ENCODE measurements around the gene DNAJC12. TPM values are rescaled to one million over a fixed set of nuclear protein-coding genes. Genes with fewer than 3 reads are reported as not detected.

Gene DNAJC12
- total RNA-seq, 1 experiment from 2014 or later = 2.2 TPM

DNA sequence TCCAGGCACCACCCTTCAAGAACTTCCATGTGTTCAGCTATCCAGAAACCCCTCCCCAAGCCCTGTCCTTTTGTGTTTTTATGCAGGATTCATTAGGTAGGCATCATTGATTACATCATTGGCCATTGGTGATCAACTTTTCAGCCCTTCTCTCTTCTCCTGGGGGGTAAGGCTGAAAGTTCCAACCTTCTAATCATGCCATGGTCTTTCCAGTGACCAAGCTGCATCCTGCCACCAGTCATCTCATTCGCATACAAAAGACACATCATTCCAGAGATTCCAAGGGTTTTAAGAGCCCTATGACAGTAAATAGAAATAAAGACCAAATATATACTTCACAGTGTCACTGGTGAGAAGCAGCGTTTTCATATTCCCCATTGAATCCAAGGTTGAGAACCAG, 48.2 kb downstream of the DNAJC12 start:
- no peaks in the 10 kb centered on the region for H3K27me3 Mint-ChIP-seq (ENCODE audit: insufficient read depth, unreplicated experiment)
- no peaks in the 10 kb centered on the region for H3K9me3 Mint-ChIP-seq (ENCODE audit: unreplicated experiment)
- no peak overlapping the region for H3K4me3 Mint-ChIP-seq (ENCODE audit: unreplicated experiment)
- ChIA-PET CTCF (no interaction called here), POLR2A (no interaction called here)
- Histone ChIP-seq H3K36me3 (ENCODE audit: control insufficient read depth, insufficient read depth, low read length) (no peaks in the 10 kb centered on the region), H3K4me3 (ENCODE audit: low read depth, low read length) (no peak overlapping the region), H3K4me1 (no peaks in the 10 kb centered on the region), H3K9me3 (no peaks in the 10 kb centered on the region), H3K27me3 (replicated peaks; ENCODE audit: control insufficient read depth, insufficient read depth, low read length) (no peaks in the 10 kb centered on the region)
- H3K27ac Mint-ChIP-seq (ENCODE audit: unreplicated experiment) = no peak overlapping the region
- no TSS peak for BruUV-seq (replicated peaks)
- intact Hi-C loops (cut with micrococcal nuclease; ENCODE audit: unreplicated experiment) = loop anchor here (2.0 to 10.0 kb wide), 3 partner anchors 59 to 515 kb away; no protein-coding TSS in a partner anchor
- peaks cover 16% of the 10 kb centered on the region for H3K4me1 Mint-ChIP-seq (ENCODE audit: low read depth, unreplicated experiment)
- TF ChIP-seq, protein P1, sequence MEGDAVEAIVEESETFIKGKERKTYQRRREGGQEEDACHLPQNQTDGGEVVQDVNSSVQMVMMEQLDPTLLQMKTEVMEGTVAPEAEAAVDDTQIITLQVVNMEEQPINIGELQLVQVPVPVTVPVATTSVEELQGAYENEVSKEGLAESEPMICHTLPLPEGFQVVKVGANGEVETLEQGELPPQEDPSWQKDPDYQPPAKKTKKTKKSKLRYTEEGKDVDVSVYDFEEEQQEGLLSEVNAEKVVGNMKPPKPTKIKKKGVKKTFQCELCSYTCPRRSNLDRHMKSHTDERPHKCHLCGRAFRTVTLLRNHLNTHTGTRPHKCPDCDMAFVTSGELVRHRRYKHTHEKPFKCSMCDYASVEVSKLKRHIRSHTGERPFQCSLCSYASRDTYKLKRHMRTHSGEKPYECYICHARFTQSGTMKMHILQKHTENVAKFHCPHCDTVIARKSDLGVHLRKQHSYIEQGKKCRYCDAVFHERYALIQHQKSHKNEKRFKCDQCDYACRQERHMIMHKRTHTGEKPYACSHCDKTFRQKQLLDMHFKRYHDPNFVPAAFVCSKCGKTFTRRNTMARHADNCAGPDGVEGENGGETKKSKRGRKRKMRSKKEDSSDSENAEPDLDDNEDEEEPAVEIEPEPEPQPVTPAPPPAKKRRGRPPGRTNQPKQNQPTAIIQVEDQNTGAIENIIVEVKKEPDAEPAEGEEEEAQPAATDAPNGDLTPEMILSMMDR (IDR thresholded peaks at IDR 0.05; ENCODE audit: insufficient read depth in 1 of 2, low read depth in 1 of 2, low read length in 1 of 2, severe bottlenecking in 1 of 2, unreplicated experiment in 1 of 2) = no peak
- DNase-seq = no peak
- no peaks in the 10 kb centered on the region for H3K36me3 Mint-ChIP-seq (ENCODE audit: insufficient read depth, unreplicated experiment)

DNA sequence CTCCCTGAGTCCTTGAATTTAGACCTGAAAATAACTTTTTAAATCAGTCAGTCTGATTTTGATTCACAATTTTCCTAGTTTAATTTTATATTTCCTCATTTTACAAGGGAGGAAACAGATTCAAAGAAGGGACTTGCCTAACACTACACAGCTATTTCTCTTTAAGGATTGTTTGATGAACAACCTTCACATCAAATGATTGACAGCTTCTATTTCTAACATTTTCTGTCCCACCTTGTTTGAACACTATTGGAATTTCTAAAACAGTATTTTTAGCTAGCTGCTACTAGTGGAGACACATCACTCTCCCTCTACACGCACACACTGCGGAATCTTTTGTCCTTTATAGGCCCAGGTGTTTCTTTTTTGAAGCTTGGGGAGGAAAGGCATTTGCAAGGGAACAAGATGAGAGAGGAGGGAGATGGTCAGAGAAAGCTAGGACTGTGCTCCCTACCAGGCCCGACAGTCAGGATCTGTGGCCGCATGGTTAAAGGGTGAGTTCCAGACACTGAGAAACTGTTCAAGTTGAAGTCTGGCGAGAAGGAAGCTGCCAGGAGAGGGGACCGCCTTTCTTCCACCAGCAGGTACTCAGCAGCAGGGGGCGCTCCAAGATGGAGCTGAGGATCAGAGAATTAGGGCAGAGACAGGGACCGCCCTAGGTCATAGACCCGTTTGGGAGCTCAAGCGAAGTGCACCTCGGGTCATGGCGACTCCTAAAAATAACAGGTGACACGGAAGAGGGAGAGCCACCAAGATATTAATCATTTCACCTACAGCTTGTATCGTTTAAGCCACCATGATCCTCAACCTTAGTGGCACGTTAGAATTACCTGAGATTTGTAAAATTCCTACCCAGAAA, 49.7 kb downstream of the DNAJC12 start:
- peak overlapping the region; percentile 18 for H3K27ac Mint-ChIP-seq (ENCODE audit: unreplicated experiment)

DNA sequence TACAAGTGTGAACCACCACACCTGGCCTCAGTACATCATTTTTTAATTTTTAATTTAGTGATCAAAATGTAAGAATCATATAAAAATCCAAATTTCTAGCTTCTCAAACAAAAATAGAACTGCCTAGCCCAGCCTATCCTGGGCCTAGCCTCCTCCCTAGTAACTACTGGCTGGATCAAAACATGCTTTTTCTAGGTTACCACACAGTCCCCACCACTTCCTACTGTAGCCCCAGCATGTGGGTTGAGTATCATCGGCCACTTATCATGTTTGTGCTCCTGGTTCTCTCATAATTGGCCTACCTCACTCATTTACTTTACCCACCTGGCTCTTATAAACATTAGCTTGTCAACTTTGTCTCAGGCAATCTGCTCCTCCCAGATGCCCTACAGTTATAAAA, 52.9 kb downstream of the DNAJC12 start:
- POLR2A ChIA-PET = no interaction called here
- BruUV-seq (replicated peaks) = no TSS peak
- Histone ChIP-seq H3K4me3 (ENCODE audit: low read depth, low read length) (no peak overlapping the region), H3K4me1 (no peaks in the 10 kb centered on the region), H3K27me3 (replicated peaks; ENCODE audit: control insufficient read depth, insufficient read depth, low read length) (no peaks in the 10 kb centered on the region), H3K36me3 (ENCODE audit: control insufficient read depth, insufficient read depth, low read length) (no peaks in the 10 kb centered on the region), H3K9me3 (no peaks in the 10 kb centered on the region)
- no peaks in the 10 kb centered on the region for H3K27me3 Mint-ChIP-seq (ENCODE audit: insufficient read depth, unreplicated experiment)
- no peak for DNase-seq
- intact Hi-C loops (cut with micrococcal nuclease; ENCODE audit: unreplicated experiment) = loop anchor here (10.0 kb wide), 1 partner anchor 520 kb away; no protein-coding TSS in a partner anchor
- H3K9me3 Mint-ChIP-seq (ENCODE audit: unreplicated experiment) = no peaks in the 10 kb centered on the region
- TF ChIP-seq, protein P1 (IDR thresholded peaks at IDR 0.05; ENCODE audit: insufficient read depth in 1 of 2, low read depth in 1 of 2, low read length in 1 of 2, severe bottlenecking in 1 of 2, unreplicated experiment in 1 of 2) = no peak
- H3K4me3 Mint-ChIP-seq (ENCODE audit: unreplicated experiment) = no peak overlapping the region
- H3K4me1 Mint-ChIP-seq (ENCODE audit: low read depth, unreplicated experiment) = peaks cover 10% of the 10 kb centered on the region
- no peak overlapping the region for H3K27ac Mint-ChIP-seq (ENCODE audit: unreplicated experiment)
- no peaks in the 10 kb centered on the region for H3K36me3 Mint-ChIP-seq (ENCODE audit: insufficient read depth, unreplicated experiment)
- CTCF ChIA-PET = no interaction called here

More for the DNA sequence above, 49.7 kb downstream of the DNAJC12 start:
- no peak overlapping the region for H3K4me3 ChIP-seq (ENCODE audit: low read depth, low read length)
- CTCF ChIA-PET = interaction anchor here (0.5 to 1.5 kb wide), 6 partner anchors 9 to 109 kb away, joined by 3 to 8 read pairs (median 4); no protein-coding TSS in a partner anchor
- Mint-ChIP-seq H3K9me3 (ENCODE audit: unreplicated experiment) (no peaks in the 10 kb centered on the region), H3K27me3 (ENCODE audit: insufficient read depth, unreplicated experiment) (no peaks in the 10 kb centered on the region), H3K4me3 (ENCODE audit: unreplicated experiment) (no peak overlapping the region), H3K36me3 (ENCODE audit: insufficient read depth, unreplicated experiment) (no peaks in the 10 kb centered on the region), H3K4me1 (ENCODE audit: low read depth, unreplicated experiment) (peaks cover 13% of the 10 kb centered on the region)
- no TSS peak for BruUV-seq (replicated peaks)
- no peaks in the 10 kb centered on the region for H3K27me3 ChIP-seq (replicated peaks; ENCODE audit: control insufficient read depth, insufficient read depth, low read length)
- DNase-seq = peak; percentile 61 to 69
- no peaks in the 10 kb centered on the region for H3K36me3 ChIP-seq (ENCODE audit: control insufficient read depth, insufficient read depth, low read length)
- no peaks in the 10 kb centered on the region for H3K4me1 ChIP-seq
- intact Hi-C loops (cut with micrococcal nuclease; ENCODE audit: unreplicated experiment) = loop anchor here (1.0 to 10.0 kb wide), 5 partner anchors 15 to 517 kb away; no protein-coding TSS in a partner anchor
- no peaks in the 10 kb centered on the region for H3K9me3 ChIP-seq
- TF ChIP-seq, protein P1 (IDR thresholded peaks at IDR 0.05; ENCODE audit: insufficient read depth in 1 of 2, low read depth in 1 of 2, low read length in 1 of 2, severe bottlenecking in 1 of 2, unreplicated experiment in 1 of 2) = peak; percentile 57 to 80
- POLR2A ChIA-PET = interaction anchor here (0.6 kb wide), 1 partner anchor 23 kb away, joined by 6 read pairs; no protein-coding TSS in a partner anchor
